SK-N-SH (cell line): ENCODE measurements around the gene ADCY9.

ENCODE experiments used
- EP300 ChIP-seq, 2 experiments: IDR thresholded peaks; 2 replicates each; pipeline versions ENCODE4 v1.4.0 to v1.6.1; 2012; ENCODE audit warnings: borderline replicate concordance in 1 of 2, low read depth in 1 of 2, low read length in 1 of 2
- EZH2phosphoT487 ChIP-seq: fragments of 200-600 bp; sonication (generic); IDR thresholded peaks from 2 replicates; pipeline ENCODE4 v1.6.1; 2017; ENCODE audit warnings: low read depth, mixed run types, mild to moderate bottlenecking, antibody characterized with exemption, moderate library complexity, borderline replicate concordance
- MXI1 ChIP-seq: IDR thresholded peaks from 2 replicates; pipeline ENCODE4 v1.6.1; 2012; ENCODE audit warnings: mild to moderate bottlenecking, low read depth, low read length, improper control_type of control experiment
- POLR2AphosphoS5 ChIP-seq: IDR thresholded peaks from 2 replicates; pipeline ENCODE4 v1.6.1; 2012; ENCODE audit warnings: low read depth, low read length
- RAD21 ChIP-seq: IDR thresholded peaks from 2 replicates; pipeline ENCODE4 v1.6.1; 2012; ENCODE audit warnings: mild to moderate bottlenecking, low read length
- TEAD4 ChIP-seq: IDR thresholded peaks from 2 replicates; pipeline ENCODE4 v1.4.0; 2012; ENCODE audit warnings: mild to moderate bottlenecking, borderline replicate concordance; ENCODE audit not compliant: insufficient read depth
- USF2 ChIP-seq: fragments of 150-350 bp; IDR thresholded peaks from 2 replicates; pipeline ENCODE4 v1.6.1; 2017; ENCODE audit warnings: antibody characterized with exemption, low read length, low read depth, borderline replicate concordance
- TF ChIP-seq, protein P1 (sequence below): fragments of 200-600 bp; sonication (generic); IDR thresholded peaks from 2 replicates; pipeline ENCODE4 v1.6.1; 2017; ENCODE audit warnings: antibody characterized with exemption, mild to moderate bottlenecking, moderate library complexity

- TF ChIP-seq RAD21: no peak
- TF ChIP-seq TEAD4: no peak
- TF ChIP-seq EP300 (IDR thresholded peaks at IDR 0.05; ENCODE audit: borderline replicate concordance in 1 of 2, low read depth in 1 of 2, low read length in 1 of 2): no peak
- TF ChIP-seq USF2: no peak
- TF ChIP-seq POLR2AphosphoS5: no peak
- TF ChIP-seq, protein P1, sequence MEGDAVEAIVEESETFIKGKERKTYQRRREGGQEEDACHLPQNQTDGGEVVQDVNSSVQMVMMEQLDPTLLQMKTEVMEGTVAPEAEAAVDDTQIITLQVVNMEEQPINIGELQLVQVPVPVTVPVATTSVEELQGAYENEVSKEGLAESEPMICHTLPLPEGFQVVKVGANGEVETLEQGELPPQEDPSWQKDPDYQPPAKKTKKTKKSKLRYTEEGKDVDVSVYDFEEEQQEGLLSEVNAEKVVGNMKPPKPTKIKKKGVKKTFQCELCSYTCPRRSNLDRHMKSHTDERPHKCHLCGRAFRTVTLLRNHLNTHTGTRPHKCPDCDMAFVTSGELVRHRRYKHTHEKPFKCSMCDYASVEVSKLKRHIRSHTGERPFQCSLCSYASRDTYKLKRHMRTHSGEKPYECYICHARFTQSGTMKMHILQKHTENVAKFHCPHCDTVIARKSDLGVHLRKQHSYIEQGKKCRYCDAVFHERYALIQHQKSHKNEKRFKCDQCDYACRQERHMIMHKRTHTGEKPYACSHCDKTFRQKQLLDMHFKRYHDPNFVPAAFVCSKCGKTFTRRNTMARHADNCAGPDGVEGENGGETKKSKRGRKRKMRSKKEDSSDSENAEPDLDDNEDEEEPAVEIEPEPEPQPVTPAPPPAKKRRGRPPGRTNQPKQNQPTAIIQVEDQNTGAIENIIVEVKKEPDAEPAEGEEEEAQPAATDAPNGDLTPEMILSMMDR: no peak
- TF ChIP-seq EZH2phosphoT487: no peak
- no peak for TF ChIP-seq MXI1
Observed at GRCh38 chr16:4101421-4102219, 14.6 kb downstream of the ADCY9 start.
